Activated CD8-positive, alpha-beta memory T cell treated with anti-CD3 and anti-CD28 coated beads for 24 hours (primary cell): Measurements from ENCODE around the gene STIM2.
"Not testable (repeated sequence)": the region's sequence is repeated elsewhere in the genome, so short reads cannot be mapped to it uniquely, and the experiment has no call there.

Experiments used
- DNase-seq: peaks from one replicate; pipeline ENCODE4 v3.0.0-alpha.2; 2020

Gene STIM2

DNA sequence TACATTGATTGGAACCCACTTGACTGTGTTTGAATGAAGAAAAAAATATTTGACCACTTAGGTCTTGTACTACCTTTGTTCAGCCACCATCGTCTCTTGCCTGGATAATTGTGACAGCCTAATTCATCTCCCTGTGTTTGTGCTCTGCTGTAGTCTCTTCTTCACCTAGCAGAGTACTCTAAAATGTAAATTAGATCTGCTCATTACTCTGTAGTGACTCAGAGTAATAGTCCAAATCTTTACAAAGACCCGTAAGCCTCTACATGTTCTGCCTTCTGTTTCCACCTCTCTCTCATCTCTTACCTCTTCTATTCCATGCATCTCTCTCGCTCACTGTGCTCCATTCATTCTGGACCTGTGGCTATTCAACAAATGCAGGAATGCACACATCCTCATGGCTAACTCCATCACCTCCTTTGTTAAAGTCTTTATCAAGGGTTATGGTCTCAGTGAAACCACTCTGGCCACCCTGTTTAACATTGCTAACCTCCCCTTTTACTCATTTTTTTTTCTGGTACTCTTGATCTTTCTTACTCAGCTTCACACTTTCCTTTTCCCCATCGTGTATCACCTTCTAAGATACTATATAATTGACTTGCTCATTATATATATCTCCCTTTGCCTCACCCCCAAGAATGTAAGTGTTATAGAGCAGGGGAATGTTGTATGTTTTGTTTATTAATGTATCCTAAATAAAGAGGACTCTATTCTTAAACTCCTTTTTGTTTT is 98.4 kb downstream of the STIM2 start:
- DNase-seq, result no peak

DNA sequence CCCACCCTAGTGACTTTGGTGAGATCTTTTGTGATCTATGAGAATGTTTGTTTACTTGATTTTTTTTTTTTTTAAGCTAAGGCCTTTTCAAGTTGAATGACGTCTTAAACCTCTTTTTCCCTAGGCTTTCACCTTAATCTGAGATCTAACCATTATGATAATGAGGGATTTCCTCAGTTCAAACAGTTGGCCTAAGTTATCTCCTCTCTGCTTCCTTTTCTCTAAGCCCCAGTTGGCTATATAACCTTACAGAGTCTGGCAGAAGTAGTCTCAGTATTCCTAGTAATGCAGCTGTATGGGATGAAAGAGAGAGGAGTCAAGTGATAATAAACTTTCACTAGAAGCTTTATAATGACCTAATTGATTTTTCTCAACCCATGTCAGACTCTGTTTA is 99.0 kb downstream of the STIM2 start:
- DNase-seq, result no peak

- no peak for DNase-seq
These were observed 102.1 kb downstream of the STIM2 start for GRCh38 chr4:26962720-26963119.

- DNase-seq, result no peak
These were observed 103.9 kb downstream of the STIM2 start for GRCh38 chr4:26964512-26964911.

- no peak for DNase-seq
These were observed 104.4 kb downstream of the STIM2 start for GRCh38 chr4:26964994-26965393.

- DNase-seq, result not testable (repeated sequence)
These were observed 115.0 kb downstream of the STIM2 start for GRCh38 chr4:26975464-26976181.

- DNase-seq, result no peak
These were observed 117.9 kb downstream of the STIM2 start for GRCh38 chr4:26978387-26979053.

- no peak for DNase-seq
These were observed 124.3 kb downstream of the STIM2 start for GRCh38 chr4:26984896-26985295.

DNA sequence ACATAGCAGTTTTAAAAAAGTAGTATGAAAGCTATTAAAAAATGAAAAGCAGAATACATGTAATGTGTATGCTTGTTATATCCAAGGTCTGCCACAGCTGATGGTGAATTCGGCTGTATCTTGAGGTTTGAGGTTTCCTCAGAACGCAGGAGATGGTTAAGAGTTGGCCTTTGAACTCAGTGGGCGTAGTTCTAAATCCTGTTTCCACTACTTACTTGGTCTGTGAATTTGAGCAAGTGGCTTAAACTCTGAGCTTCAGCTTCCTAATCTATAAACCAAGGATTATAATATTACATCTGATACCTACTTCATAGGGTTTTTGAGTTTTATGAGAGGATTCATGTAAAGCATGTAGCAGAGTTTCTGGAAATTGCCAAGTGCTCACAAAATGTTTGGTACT is 125.2 kb downstream of the STIM2 start:
- no peak for DNase-seq

DNA sequence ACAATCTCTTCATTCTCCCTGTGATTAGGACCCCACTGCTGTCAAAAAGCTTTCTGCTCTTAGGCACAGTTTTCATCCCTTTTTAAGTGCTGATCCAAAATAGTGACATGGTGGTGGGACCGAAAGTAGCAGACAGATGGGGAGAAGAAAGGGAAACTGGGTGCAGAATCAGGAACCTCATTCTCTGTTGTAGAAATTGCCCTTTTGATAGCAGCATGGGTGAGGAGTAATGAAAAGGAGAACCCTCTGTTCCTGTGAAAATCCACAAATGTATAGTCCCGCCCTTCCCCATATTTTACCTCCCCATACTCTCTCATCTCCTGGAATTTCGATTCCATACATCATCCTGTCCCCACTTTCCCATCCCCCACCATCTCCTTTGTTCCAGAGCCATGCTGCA is 126.5 kb downstream of the STIM2 start:
- DNase-seq, result no peak

- DNase-seq, result no peak
These were observed 130.4 kb downstream of the STIM2 start for GRCh38 chr4:26991057-26991456.

GRCh38 chr4:26992657-26993361 is 132.2 kb downstream of the STIM2 start:
- no peak for DNase-seq

DNA sequence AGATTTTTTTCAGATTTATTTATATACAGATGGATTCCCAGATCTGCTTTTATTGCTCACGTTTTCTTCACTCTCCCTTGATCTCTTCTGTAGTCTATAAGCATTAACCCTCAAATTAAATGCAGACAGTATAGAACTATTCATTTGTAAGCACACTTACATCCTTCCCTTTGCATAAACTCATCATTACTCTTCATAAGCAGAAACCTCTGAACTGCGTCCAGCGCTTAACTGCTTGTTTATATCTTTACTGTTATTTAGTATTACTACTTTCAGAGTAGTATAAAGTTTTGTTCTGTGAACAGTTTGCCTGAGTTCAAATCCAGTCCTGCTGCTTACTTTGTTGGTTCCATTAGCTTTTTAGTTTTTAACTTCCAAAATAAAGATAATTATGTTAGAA is 132.9 kb downstream of the STIM2 start:
- no peak for DNase-seq

GRCh38 chr4:26993967-26994366 is 133.3 kb downstream of the STIM2 start:
- DNase-seq, result no peak

GRCh38 chr4:26995316-26995715 is 134.7 kb downstream of the STIM2 start:
- DNase-seq, result no peak

GRCh38 chr4:26996745-26997144 is 136.1 kb downstream of the STIM2 start:
- no peak for DNase-seq

DNA sequence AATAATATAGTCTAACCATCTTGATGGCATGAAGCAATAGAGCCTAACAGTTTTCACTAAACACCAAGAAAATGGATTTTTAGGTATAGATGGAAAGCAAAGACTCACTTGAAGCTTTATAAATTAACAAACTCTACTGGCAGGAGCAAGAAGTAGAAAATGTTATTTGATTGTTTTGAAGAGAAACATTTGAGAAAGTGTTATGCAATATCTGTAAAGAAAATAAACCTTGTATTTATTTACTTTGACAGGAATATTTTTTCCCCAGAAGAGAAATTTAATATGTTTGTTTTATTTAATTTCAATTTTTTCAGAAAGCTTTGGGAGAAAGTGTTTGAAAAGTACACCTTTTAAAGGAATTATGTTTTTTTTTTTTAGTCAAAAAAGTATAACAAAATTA is 139.0 kb downstream of the STIM2 start:
- no peak for DNase-seq

DNA sequence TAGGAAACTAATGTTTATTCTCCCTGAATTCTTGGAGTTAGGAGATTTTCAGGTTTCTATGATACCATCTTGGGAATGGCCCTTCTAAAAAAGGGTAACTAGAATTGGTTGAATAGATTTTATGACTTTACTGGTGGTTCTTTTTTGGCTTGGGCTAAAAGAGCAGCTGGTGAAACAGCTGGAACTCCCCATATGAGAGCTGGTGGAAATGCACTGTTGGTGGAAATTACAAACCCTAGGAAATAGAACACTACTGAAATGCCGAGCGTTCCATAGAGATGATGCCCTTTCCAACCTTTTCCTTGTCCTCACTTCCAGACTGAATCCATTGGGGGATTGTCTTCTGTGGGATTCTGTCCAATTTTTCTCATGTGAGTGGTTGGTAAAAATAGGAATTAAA is 139.5 kb downstream of the STIM2 start:
- no peak for DNase-seq

GRCh38 chr4:27000820-27001219 is 140.2 kb downstream of the STIM2 start:
- DNase-seq, result no peak

GRCh38 chr4:27001398-27002164 is 140.9 kb downstream of the STIM2 start:
- no peak for DNase-seq

DNA sequence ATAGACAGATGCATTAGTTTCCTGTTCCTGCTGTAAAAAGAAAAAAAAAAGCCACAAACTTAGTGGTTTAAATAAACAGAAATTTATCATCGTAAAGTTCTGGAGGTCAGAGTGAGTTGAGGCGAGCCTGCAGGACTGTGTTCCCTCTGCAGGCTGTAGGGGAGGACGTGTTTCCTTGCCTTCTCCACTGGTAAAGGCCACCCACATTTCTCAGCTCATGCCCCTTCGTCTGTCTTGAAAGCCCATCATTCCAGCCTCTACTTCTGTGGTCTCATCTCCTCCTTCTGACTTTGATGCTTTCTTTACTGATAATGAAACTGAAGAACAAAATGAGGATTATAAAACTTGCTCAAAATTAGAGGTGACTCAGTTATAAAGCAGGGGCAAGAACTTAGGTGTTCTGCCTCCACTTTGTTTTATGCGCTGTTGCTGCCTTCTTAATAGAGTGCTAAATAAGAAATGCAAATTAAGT is 143.0 kb downstream of the STIM2 start:
- no peak for DNase-seq

DNA sequence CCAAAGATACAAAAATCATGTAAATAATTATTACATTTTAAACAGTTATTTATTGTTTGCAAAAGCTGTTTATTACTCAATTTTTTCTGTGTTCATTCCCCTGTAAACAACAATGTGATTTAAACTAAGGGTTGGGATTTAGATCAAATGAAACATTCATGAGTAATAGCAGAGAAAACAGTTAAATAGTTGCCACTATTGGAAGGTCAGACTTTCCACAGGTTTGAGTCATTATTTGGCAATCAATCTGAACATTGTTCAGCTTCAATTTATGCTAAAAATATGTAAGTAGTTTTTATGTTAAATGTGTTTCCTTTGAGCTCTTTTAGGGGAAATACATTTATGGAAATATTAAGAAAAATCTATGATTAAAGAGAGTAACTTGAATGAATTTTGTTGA is 144.9 kb downstream of the STIM2 start:
- DNase-seq, result no peak
